LNCaP clone FGC (cell line): ENCODE data around the gene PIEZO2.

ENCODE experiments used
- DNase-seq: peaks from one replicate; pipeline ENCODE4 v3.0.0-alpha.2; 2011; ENCODE audit warnings: low read depth
- H3K4me3 ChIP-seq: 2 replicates; pipeline ENCODE4 v1.5.1; 2011; ENCODE audit warnings: mild to moderate bottlenecking, low read depth, low read length, control low read depth
- CTCF ChIP-seq: IDR thresholded peaks from 2 replicates; pipeline ENCODE4 v1.5.1; 2012; ENCODE audit warnings: mild to moderate bottlenecking; ENCODE audit not compliant: control insufficient read depth, insufficient read depth; ENCODE audit errors: extremely low read depth

Gene PIEZO2

GRCh38 chr18:11124054-11124453, 25.3 kb downstream of the PIEZO2 start:
- no peak for DNase-seq
- TF ChIP-seq CTCF, result no peak
- H3K4me3 ChIP-seq, result no peak overlapping the region

GRCh38 chr18:11121443-11121849, 27.9 kb downstream of the PIEZO2 start:
- H3K4me3 ChIP-seq, result no peak overlapping the region
- TF ChIP-seq CTCF, result no peak
- DNase-seq, result no peak

- no peak for DNase-seq
- no peak for TF ChIP-seq CTCF
- H3K4me3 ChIP-seq, result no peak overlapping the region
Observed at GRCh38 chr18:11119959-11120587, 29.3 kb downstream of the PIEZO2 start.

- TF ChIP-seq CTCF, result no peak
- DNase-seq, result no peak
- no peak overlapping the region for H3K4me3 ChIP-seq
Observed at GRCh38 chr18:11119550-11119949, 29.8 kb downstream of the PIEZO2 start.

GRCh38 chr18:11118051-11118766, 31.2 kb downstream of the PIEZO2 start:
- H3K4me3 ChIP-seq, result no peak overlapping the region
- no peak for DNase-seq
- TF ChIP-seq CTCF, result no peak

GRCh38 chr18:11115276-11115675, 34.1 kb downstream of the PIEZO2 start:
- DNase-seq, result no peak
- no peak for TF ChIP-seq CTCF
- H3K4me3 ChIP-seq, result no peak overlapping the region
